Activated CD4-positive, alpha-beta T cell treated with anti-CD3 and anti-CD28 coated beads, Interleukin-10, Interleukin-2, amounts not matched to agents 100 ng/mL and 50 ng/mL, durations not matched to agents 16 hours and 8 hours (primary cell): ENCODE measurements around the gene MYCBP2.
"Not testable (repeated sequence)": the region's sequence is repeated elsewhere in the genome, so short reads cannot be mapped to it uniquely, and the experiment has no call there.

Experiments used
- DNase-seq: peaks from one replicate; pipeline ENCODE4 v3.0.0-alpha.2; 2020

Gene MYCBP2

GRCh38 chr13:77338329-77338728 lies 11.4 kb upstream of the MYCBP2 start:
- DNase-seq, result no peak

- DNase-seq, result no peak
Observed at GRCh38 chr13:77337159-77337558, 10.3 kb upstream of the MYCBP2 start.

- DNase-seq, result no peak
Observed at GRCh38 chr13:77335543-77335942, 8.6 kb upstream of the MYCBP2 start.

- no peak for DNase-seq
Observed at GRCh38 chr13:77333594-77333993, 6.7 kb upstream of the MYCBP2 start.

- no peak for DNase-seq
Observed at GRCh38 chr13:77331421-77331820, 4.5 kb upstream of the MYCBP2 start.

- no peak for DNase-seq
Observed at GRCh38 chr13:77329911-77330584, 3.2 kb upstream of the MYCBP2 start.

- DNase-seq, result peak; percentile 98
Observed at GRCh38 chr13:77329133-77329910, 2.4 kb upstream of the MYCBP2 start.

- DNase-seq, result no peak
Observed at GRCh38 chr13:77328819-77329132, 1.9 kb upstream of the MYCBP2 start.

GRCh38 chr13:77325371-77325980 lies 1.4 kb downstream of the MYCBP2 start:
- DNase-seq, result peak; percentile 38

GRCh38 chr13:77323858-77324257 lies 3.0 kb downstream of the MYCBP2 start:
- DNase-seq, result peak; percentile 35

GRCh38 chr13:77319536-77319935 lies 7.4 kb downstream of the MYCBP2 start:
- DNase-seq, result no peak

- peak; percentile 17 for DNase-seq
Observed at GRCh38 chr13:77318741-77319140, 8.2 kb downstream of the MYCBP2 start.

GRCh38 chr13:77316430-77316829 lies 10.5 kb downstream of the MYCBP2 start:
- no peak for DNase-seq

GRCh38 chr13:77315509-77315908 lies 11.4 kb downstream of the MYCBP2 start:
- DNase-seq, result not testable (repeated sequence)

- DNase-seq, result no peak
Observed at GRCh38 chr13:77313923-77314322, 13.0 kb downstream of the MYCBP2 start.

- DNase-seq, result no peak
Observed at GRCh38 chr13:77312311-77312710, 14.6 kb downstream of the MYCBP2 start.

- DNase-seq, result no peak
Observed at GRCh38 chr13:77310579-77311279, 16.2 kb downstream of the MYCBP2 start.

GRCh38 chr13:77310161-77310560 lies 16.7 kb downstream of the MYCBP2 start:
- no peak for DNase-seq

GRCh38 chr13:77309254-77309653 lies 17.6 kb downstream of the MYCBP2 start:
- no peak for DNase-seq

GRCh38 chr13:77306458-77306857 lies 20.4 kb downstream of the MYCBP2 start:
- no peak for DNase-seq

- no peak for DNase-seq
Observed at GRCh38 chr13:77305266-77305665, 21.6 kb downstream of the MYCBP2 start.

GRCh38 chr13:77300176-77301037 lies 26.5 kb downstream of the MYCBP2 start:
- no peak for DNase-seq

- no peak for DNase-seq
Observed at GRCh38 chr13:77299587-77299986, 27.3 kb downstream of the MYCBP2 start.
